Testis (tissue), 2 donors: ENCODE results near the gene HAPSTR1.

Experiments used
- POLR2A ChIP-seq: fragments of 450-650 bp; IDR thresholded peaks from one replicate; pipeline ENCODE4 v1.6.1; 2017; ENCODE audit warnings: antibody characterized with exemption, mild to moderate bottlenecking, moderate library complexity
- TF ChIP-seq, protein P1 (sequence below), 3 experiments: fragments of 450-650 bp in 2 of 3; fragments of 200-600 bp in 1 of 3; sonication (generic) in 1 of 3; IDR thresholded peaks; one replicate each; pipeline ENCODE4 v1.5.1; 2016 to 2019; ENCODE audit warnings: antibody characterized with exemption in 3 of 3, mild to moderate bottlenecking in 2 of 3, moderate library complexity in 1 of 3

DNA sequence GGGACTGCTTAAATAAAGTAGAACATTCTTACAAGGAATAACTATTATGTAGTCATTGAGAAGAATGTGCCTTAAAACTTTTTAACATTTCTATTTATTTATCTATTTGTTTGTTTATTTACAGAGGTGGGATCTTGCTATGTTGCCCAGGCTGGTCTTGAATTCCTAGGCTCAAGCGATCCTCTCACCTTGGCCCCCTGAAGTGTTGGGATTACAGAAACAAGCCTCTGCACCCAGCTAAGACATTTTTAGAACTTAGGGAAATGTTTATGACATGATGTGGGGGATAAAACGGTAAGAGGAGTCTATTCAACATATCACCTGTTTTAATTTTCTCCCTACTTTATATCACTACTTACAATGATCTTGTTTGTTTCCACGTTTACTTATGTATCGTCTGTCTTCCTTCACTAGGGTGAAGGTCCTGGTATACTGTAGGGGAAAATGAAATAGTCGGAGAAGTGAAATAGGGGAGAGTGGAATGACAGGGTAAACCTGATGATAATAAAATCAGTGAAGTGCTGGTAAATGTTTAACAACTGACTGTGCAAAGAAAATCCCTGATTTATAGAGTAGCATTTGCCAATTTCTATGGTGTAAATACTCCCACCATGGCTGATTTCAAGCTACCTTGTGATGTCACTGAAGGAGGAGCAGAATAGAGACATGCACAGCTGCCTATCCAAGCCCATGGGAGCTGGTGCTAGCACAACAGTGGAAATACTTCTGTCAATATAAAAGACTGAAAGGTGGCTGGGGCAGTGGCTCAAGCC is 16.0 kb upstream of the HAPSTR1 start:
- no peak for TF ChIP-seq POLR2A
- TF ChIP-seq, protein P1, sequence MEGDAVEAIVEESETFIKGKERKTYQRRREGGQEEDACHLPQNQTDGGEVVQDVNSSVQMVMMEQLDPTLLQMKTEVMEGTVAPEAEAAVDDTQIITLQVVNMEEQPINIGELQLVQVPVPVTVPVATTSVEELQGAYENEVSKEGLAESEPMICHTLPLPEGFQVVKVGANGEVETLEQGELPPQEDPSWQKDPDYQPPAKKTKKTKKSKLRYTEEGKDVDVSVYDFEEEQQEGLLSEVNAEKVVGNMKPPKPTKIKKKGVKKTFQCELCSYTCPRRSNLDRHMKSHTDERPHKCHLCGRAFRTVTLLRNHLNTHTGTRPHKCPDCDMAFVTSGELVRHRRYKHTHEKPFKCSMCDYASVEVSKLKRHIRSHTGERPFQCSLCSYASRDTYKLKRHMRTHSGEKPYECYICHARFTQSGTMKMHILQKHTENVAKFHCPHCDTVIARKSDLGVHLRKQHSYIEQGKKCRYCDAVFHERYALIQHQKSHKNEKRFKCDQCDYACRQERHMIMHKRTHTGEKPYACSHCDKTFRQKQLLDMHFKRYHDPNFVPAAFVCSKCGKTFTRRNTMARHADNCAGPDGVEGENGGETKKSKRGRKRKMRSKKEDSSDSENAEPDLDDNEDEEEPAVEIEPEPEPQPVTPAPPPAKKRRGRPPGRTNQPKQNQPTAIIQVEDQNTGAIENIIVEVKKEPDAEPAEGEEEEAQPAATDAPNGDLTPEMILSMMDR (IDR thresholded peaks at IDR 0.05) = no peak
